Measurements from ENCODE around the gene PPM1A. TPM values are rescaled to one million over a fixed set of nuclear protein-coding genes. Genes with fewer than 3 reads are reported as not detected.

PPM1A gene
- total and polyA plus RNA-seq, 2 donors (not counting 3 experiments of a cell fraction or from before 2014, with no cell fraction given) = 14.1 to 33.9 TPM

DNA sequence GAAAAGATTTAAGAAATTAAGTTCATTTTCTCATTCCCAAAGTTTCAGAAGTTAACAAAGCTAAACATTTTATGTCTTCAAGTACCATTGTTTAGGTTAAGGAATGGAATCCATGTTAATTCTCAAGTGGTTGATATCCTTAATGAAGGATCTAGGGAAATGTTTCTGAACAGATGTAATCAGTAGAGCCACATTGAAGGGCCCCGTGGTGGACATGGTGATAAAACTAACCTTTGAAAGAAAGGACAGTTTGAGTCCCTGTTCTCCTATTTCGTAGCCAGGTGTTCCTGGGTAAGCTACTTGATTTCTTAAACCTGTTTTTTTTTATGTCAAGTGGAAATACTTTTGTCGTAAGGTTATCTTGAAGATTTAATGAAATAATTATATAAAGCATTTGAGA is 4.6 kb downstream of the PPM1A start:
- POLR2A ChIA-PET = no interaction called here
- BruUV-seq (replicated peaks) = no TSS peak
- no peaks in the 10 kb centered on the region for H3K9me3 ChIP-seq (replicated peaks; ENCODE audit: control insufficient read depth, insufficient read depth, low read length)

DNA sequence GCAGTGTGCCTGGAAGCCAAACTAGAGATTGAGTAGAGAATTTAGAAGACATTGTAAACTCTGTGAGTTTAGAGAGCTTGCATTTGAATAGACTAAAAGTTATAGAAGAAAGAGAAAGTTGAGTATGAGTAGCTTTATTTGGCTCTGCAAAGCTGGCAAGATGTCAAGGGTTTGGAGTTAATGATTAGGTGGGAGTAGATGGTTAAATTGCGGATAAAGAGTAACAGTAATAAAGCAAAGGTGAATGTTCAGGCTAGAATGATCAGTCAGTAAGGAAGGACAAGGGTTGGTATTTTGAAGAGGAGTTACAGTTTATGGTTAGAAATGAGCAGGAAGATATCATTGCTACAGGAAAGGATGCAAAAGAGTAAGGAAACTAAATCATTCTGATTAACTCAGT is 5.2 kb downstream of the PPM1A start:
- Histone ChIP-seq H2AFZ (ENCODE audit: low read depth, low read length) (no peak overlapping the region), H4K20me1 (replicated peaks; ENCODE audit: control insufficient read depth, extremely low read depth, insufficient read depth, low read length) (peaks cover 31% of the 10 kb centered on the region), H3K4me3 (replicated peaks in 1 of 3; ENCODE audit: insufficient read depth in 1 of 3, low read depth in 1 of 3, low read length in 3 of 3) (no peak overlapping the region), H3K4me1 (ENCODE audit: control insufficient read depth, extremely low read depth, insufficient read depth, low read length) (peaks cover 13% of the 10 kb centered on the region), H3K36me3 (ENCODE audit: control insufficient read depth in 2 of 2, extremely low read depth in 1 of 2, insufficient read depth in 2 of 2, low read length in 2 of 2) (no peaks in the 10 kb centered on the region), H3K27ac (ENCODE audit: insufficient read depth, low read depth, low read length) (no peak overlapping the region), H3K9me1 (replicated peaks; ENCODE audit: control insufficient read depth, extremely low read depth, insufficient read depth, low read length) (no peaks in the 10 kb centered on the region), H3K79me2 (ENCODE audit: control insufficient read depth, insufficient read depth, low read length) (peaks cover 78% of the 10 kb centered on the region), H3K9ac (replicated peaks; ENCODE audit: extremely low read depth, insufficient read depth, low read length) (no peak overlapping the region), H3K4me2 (ENCODE audit: insufficient read depth, low read length) (no peak overlapping the region), H3K9me3 (replicated peaks; ENCODE audit: control insufficient read depth, insufficient read depth, low read length) (no peaks in the 10 kb centered on the region), H3K27me3 (ENCODE audit: control insufficient read depth in 2 of 2, insufficient read depth in 2 of 2, low read length in 2 of 2) (no peaks in the 10 kb centered on the region)
- CTCF ChIA-PET = interaction anchor here (2.4 kb wide), 1 partner anchor 12 kb away, joined by 16 read pairs; no protein-coding TSS in a partner anchor
- BruUV-seq (replicated peaks) = no TSS peak
- dilution Hi-C loops (cut with MboI; ENCODE audit: extremely low pct_ligation_motif_present, low sequenced_read_pairs) (no loop called here), intact Hi-C loops (cut with micrococcal nuclease) (loop anchor here (5.0 kb wide), 1 partner anchor 33 kb away; no protein-coding TSS in a partner anchor)
- FAIRE-seq (no peak), DNase-seq (ENCODE audit: low read depth, low spot score) (no peak)
- POLR2A ChIA-PET = no interaction called here
- TF ChIP-seq, protein P1, sequence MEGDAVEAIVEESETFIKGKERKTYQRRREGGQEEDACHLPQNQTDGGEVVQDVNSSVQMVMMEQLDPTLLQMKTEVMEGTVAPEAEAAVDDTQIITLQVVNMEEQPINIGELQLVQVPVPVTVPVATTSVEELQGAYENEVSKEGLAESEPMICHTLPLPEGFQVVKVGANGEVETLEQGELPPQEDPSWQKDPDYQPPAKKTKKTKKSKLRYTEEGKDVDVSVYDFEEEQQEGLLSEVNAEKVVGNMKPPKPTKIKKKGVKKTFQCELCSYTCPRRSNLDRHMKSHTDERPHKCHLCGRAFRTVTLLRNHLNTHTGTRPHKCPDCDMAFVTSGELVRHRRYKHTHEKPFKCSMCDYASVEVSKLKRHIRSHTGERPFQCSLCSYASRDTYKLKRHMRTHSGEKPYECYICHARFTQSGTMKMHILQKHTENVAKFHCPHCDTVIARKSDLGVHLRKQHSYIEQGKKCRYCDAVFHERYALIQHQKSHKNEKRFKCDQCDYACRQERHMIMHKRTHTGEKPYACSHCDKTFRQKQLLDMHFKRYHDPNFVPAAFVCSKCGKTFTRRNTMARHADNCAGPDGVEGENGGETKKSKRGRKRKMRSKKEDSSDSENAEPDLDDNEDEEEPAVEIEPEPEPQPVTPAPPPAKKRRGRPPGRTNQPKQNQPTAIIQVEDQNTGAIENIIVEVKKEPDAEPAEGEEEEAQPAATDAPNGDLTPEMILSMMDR (IDR thresholded peaks at IDR 0.05; ENCODE audit: extremely low read depth in 1 of 2, insufficient read depth in 1 of 2, low read depth in 1 of 2, low read length in 2 of 2) = no peak
- TF ChIP-seq MYC (IDR thresholded peaks at IDR 0.05; ENCODE audit: low read depth, low read length) (no peak), JUN (IDR thresholded peaks at IDR 0.05; ENCODE audit: borderline replicate concordance, insufficient read depth, insufficient read length, low read depth) (no peak), FOS (IDR thresholded peaks at IDR 0.05; ENCODE audit: borderline replicate concordance, insufficient read depth, low read length) (no peak), EZH2 (IDR thresholded peaks at IDR 0.05; ENCODE audit: borderline replicate concordance, low read depth, low read length, severe bottlenecking) (no peak), POLR2AphosphoS5 (IDR thresholded peaks at IDR 0.05; ENCODE audit: insufficient read depth, low read depth, low read length) (no peak), POLR2A (IDR thresholded peaks at IDR 0.05; ENCODE audit: low read depth, low read length) (no peak), GATA2 (IDR thresholded peaks at IDR 0.05; ENCODE audit: insufficient read depth, insufficient read length, low read depth, low read length) (no peak)
- TF ChIP-seq, protein P2, sequence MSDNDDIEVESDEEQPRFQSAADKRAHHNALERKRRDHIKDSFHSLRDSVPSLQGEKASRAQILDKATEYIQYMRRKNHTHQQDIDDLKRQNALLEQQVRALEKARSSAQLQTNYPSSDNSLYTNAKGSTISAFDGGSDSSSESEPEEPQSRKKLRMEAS (IDR thresholded peaks at IDR 0.05; ENCODE audit: insufficient read depth, insufficient read length) = no peak

More for the DNA sequence above, 4.6 kb downstream of the PPM1A start:
- Histone ChIP-seq H3K4me1 (ENCODE audit: control insufficient read depth, extremely low read depth, insufficient read depth, low read length) (peaks cover 14% of the 10 kb centered on the region), H3K4me3 (replicated peaks in 1 of 3; ENCODE audit: insufficient read depth in 1 of 3, low read depth in 1 of 3, low read length in 3 of 3) (no peak overlapping the region), H3K27ac (ENCODE audit: insufficient read depth, low read depth, low read length) (no peak overlapping the region), H3K36me3 (ENCODE audit: control insufficient read depth in 2 of 2, extremely low read depth in 1 of 2, insufficient read depth in 2 of 2, low read length in 2 of 2) (no peaks in the 10 kb centered on the region), H3K4me2 (ENCODE audit: insufficient read depth, low read length) (no peak overlapping the region), H3K9me1 (replicated peaks; ENCODE audit: control insufficient read depth, extremely low read depth, insufficient read depth, low read length) (no peaks in the 10 kb centered on the region), H3K9ac (replicated peaks; ENCODE audit: extremely low read depth, insufficient read depth, low read length) (no peak overlapping the region), H3K79me2 (ENCODE audit: control insufficient read depth, insufficient read depth, low read length) (peaks cover 74% of the 10 kb centered on the region), H3K27me3 (ENCODE audit: control insufficient read depth in 2 of 2, insufficient read depth in 2 of 2, low read length in 2 of 2) (no peaks in the 10 kb centered on the region), H2AFZ (ENCODE audit: low read depth, low read length) (no peak overlapping the region), H4K20me1 (replicated peaks; ENCODE audit: control insufficient read depth, extremely low read depth, insufficient read depth, low read length) (peaks cover 29% of the 10 kb centered on the region)
- dilution Hi-C loops (cut with MboI; ENCODE audit: extremely low pct_ligation_motif_present, low sequenced_read_pairs) = no loop called here
- CTCF ChIA-PET = interaction anchor here (2.4 kb wide), 1 partner anchor 12 kb away, joined by 16 read pairs; no protein-coding TSS in a partner anchor
- DNase-seq (ENCODE audit: low read depth, low spot score) = no peak
- TF ChIP-seq GATA2 (IDR thresholded peaks at IDR 0.05; ENCODE audit: insufficient read depth, insufficient read length, low read depth, low read length) = no peak
- intact Hi-C loops (cut with micrococcal nuclease) = loop anchor here (5.0 kb wide), 1 partner anchor 34 kb away; no protein-coding TSS in a partner anchor
- FAIRE-seq = no peak
